Measurements from ENCODE around the gene FUT3.

Gene FUT3

GRCh38 chr19:5801796-5802619, 49.2 kb downstream of the FUT3 start:
- DNase-seq (ENCODE audit: low spot score): peak; percentile 80

- no peak for DNase-seq (ENCODE audit: low spot score)
These were observed 50.6 kb downstream of the FUT3 start for GRCh38 chr19:5800361-5801270.

- DNase-seq (ENCODE audit: low spot score): no peak
These were observed 51.7 kb downstream of the FUT3 start for GRCh38 chr19:5799247-5800241.

GRCh38 chr19:5798244-5798643, 53.0 kb downstream of the FUT3 start:
- no peak for DNase-seq (ENCODE audit: low spot score)

GRCh38 chr19:5795382-5795919, 55.8 kb downstream of the FUT3 start:
- DNase-seq (ENCODE audit: low spot score): no peak

GRCh38 chr19:5793188-5793587, 58.1 kb downstream of the FUT3 start:
- DNase-seq (ENCODE audit: low spot score): no peak
